Measurements from ENCODE around the gene DNASE1L1.

DNASE1L1 gene

GRCh38 chrX:154358829-154359228 lies 50.2 kb downstream of the DNASE1L1 start:
- TF ChIP-seq FOXM1 (IDR thresholded peaks at IDR 0.05; ENCODE audit: borderline replicate concordance, low read depth), result no peak
- TF ChIP-seq YY1 (IDR thresholded peaks at IDR 0.05; ENCODE audit: low read depth), result no peak
- TF ChIP-seq MAX (IDR thresholded peaks at IDR 0.05), result no peak
- TF ChIP-seq RAD21 (IDR thresholded peaks at IDR 0.05; ENCODE audit: low read depth), result no peak
- no peak for TF ChIP-seq CREB1 (IDR thresholded peaks at IDR 0.05; ENCODE audit: low read depth)
- TF ChIP-seq TEAD4 (IDR thresholded peaks at IDR 0.05), result no peak
- no peak for TF ChIP-seq NFIC (IDR thresholded peaks at IDR 0.05)
- TF ChIP-seq EGR1 (IDR thresholded peaks at IDR 0.05), result no peak
- TF ChIP-seq TAF1 (IDR thresholded peaks at IDR 0.05; ENCODE audit: low read depth), result no peak

- no peak for TF ChIP-seq MAX (IDR thresholded peaks at IDR 0.05)
- no peak for TF ChIP-seq FOXM1 (IDR thresholded peaks at IDR 0.05; ENCODE audit: borderline replicate concordance, low read depth)
- no peak for TF ChIP-seq REST (IDR thresholded peaks at IDR 0.05; ENCODE audit: low read depth)
- no peak for TF ChIP-seq YY1 (IDR thresholded peaks at IDR 0.05; ENCODE audit: low read depth)
- no peak for TF ChIP-seq ZBTB7A (IDR thresholded peaks at IDR 0.05; ENCODE audit: low read depth)
- no peak for TF ChIP-seq NFIC (IDR thresholded peaks at IDR 0.05)
- TF ChIP-seq EP300 (IDR thresholded peaks at IDR 0.05; ENCODE audit: borderline replicate concordance), result no peak
- TF ChIP-seq CEBPB (IDR thresholded peaks at IDR 0.05), result no peak
- TF ChIP-seq EGR1 (IDR thresholded peaks at IDR 0.05), result no peak
- TF ChIP-seq RAD21 (IDR thresholded peaks at IDR 0.05; ENCODE audit: low read depth), result no peak
These were observed 51.0 kb downstream of the DNASE1L1 start for GRCh38 chrX:154358011-154358410.

GRCh38 chrX:154357205-154357604 lies 51.8 kb downstream of the DNASE1L1 start:
- TF ChIP-seq CEBPB (IDR thresholded peaks at IDR 0.05) (no peak), MAX (IDR thresholded peaks at IDR 0.05) (no peak), NFIC (IDR thresholded peaks at IDR 0.05) (no peak), USF1 (IDR thresholded peaks at IDR 0.05) (no peak), RAD21 (IDR thresholded peaks at IDR 0.05; ENCODE audit: low read depth) (no peak), TEAD4 (IDR thresholded peaks at IDR 0.05) (no peak), ZBTB7A (IDR thresholded peaks at IDR 0.05; ENCODE audit: low read depth) (no peak), TAF1 (IDR thresholded peaks at IDR 0.05; ENCODE audit: low read depth) (no peak), EP300 (IDR thresholded peaks at IDR 0.05; ENCODE audit: borderline replicate concordance) (no peak), FOXM1 (IDR thresholded peaks at IDR 0.05; ENCODE audit: borderline replicate concordance, low read depth) (no peak), CREB1 (IDR thresholded peaks at IDR 0.05; ENCODE audit: low read depth) (no peak), YY1 (IDR thresholded peaks at IDR 0.05; ENCODE audit: low read depth) (no peak), REST (IDR thresholded peaks at IDR 0.05; ENCODE audit: low read depth) (no peak), TCF12 (IDR thresholded peaks at IDR 0.05; ENCODE audit: low read depth) (no peak), EGR1 (IDR thresholded peaks at IDR 0.05) (no peak)

- TF ChIP-seq TAF1 (IDR thresholded peaks at IDR 0.05; ENCODE audit: low read depth), result no peak
- no peak for TF ChIP-seq ZBTB7A (IDR thresholded peaks at IDR 0.05; ENCODE audit: low read depth)
- TF ChIP-seq EP300 (IDR thresholded peaks at IDR 0.05; ENCODE audit: borderline replicate concordance), result no peak
- no peak for TF ChIP-seq TEAD4 (IDR thresholded peaks at IDR 0.05)
- TF ChIP-seq RAD21 (IDR thresholded peaks at IDR 0.05; ENCODE audit: low read depth), result no peak
- no peak for TF ChIP-seq CEBPB (IDR thresholded peaks at IDR 0.05)
- no peak for TF ChIP-seq REST (IDR thresholded peaks at IDR 0.05; ENCODE audit: low read depth)
- TF ChIP-seq CREB1 (IDR thresholded peaks at IDR 0.05; ENCODE audit: low read depth), result no peak
- TF ChIP-seq FOXM1 (IDR thresholded peaks at IDR 0.05; ENCODE audit: borderline replicate concordance, low read depth), result no peak
- no peak for TF ChIP-seq USF1 (IDR thresholded peaks at IDR 0.05)
- no peak for TF ChIP-seq MAX (IDR thresholded peaks at IDR 0.05)
- no peak for TF ChIP-seq NFIC (IDR thresholded peaks at IDR 0.05)
- no peak for TF ChIP-seq YY1 (IDR thresholded peaks at IDR 0.05; ENCODE audit: low read depth)
- TF ChIP-seq EGR1 (IDR thresholded peaks at IDR 0.05), result no peak
- TF ChIP-seq TCF12 (IDR thresholded peaks at IDR 0.05; ENCODE audit: low read depth), result no peak
These were observed 52.5 kb downstream of the DNASE1L1 start for GRCh38 chrX:154356596-154356995.

Data from Ishikawa (cell line).